Amniotic stem cell (primary cell): ENCODE results near the gene ENDOG.
"Not testable (repeated sequence)": the region's sequence is repeated elsewhere in the genome, so short reads cannot be mapped to it uniquely, and the experiment has no call there.

Experiments used
- DNase-seq: peaks from one replicate; lab custom pipeline; 2025; lab: John Stamatoyannopoulos, UW

Gene ENDOG

GRCh38 chr9:128818099-128818838 lies at the start of gene ENDOG:
Gene ENDOG (plus strand): TSS chr9:128818500. CDS start chr9:128818685, 185 bp downstream.
- DNase-seq: peak; percentile 90

GRCh38 chr9:128768606-128769005 lies 49.7 kb upstream of the ENDOG start:
- no peak for DNase-seq

GRCh38 chr9:128770286-128771030 lies 47.8 kb upstream of the ENDOG start:
- DNase-seq: no peak

- DNase-seq: no peak
Measured at GRCh38 chr9:128771094-128771721, 47.1 kb upstream of the ENDOG start.

- peak; percentile 87 for DNase-seq
Measured at GRCh38 chr9:128771745-128772519, 46.4 kb upstream of the ENDOG start, which contains the start of gene ZER1. Gene ZER1 (minus strand): TSS chr9:128771927. CDS start chr9:128755565, 16,362 bp downstream.

GRCh38 chr9:128773049-128773448 lies 45.3 kb upstream of the ENDOG start:
- DNase-seq: no peak

- no peak for DNase-seq
Measured at GRCh38 chr9:128774804-128775203, 43.5 kb upstream of the ENDOG start.

GRCh38 chr9:128780093-128780492 lies 38.2 kb upstream of the ENDOG start:
- not testable (repeated sequence) for DNase-seq

- no peak for DNase-seq
Measured at GRCh38 chr9:128781187-128782070, 36.9 kb upstream of the ENDOG start.

- no peak for DNase-seq
Measured at GRCh38 chr9:128782669-128783068, 35.6 kb upstream of the ENDOG start.

GRCh38 chr9:128785427-128785826 lies 32.9 kb upstream of the ENDOG start:
- DNase-seq: no peak

GRCh38 chr9:128786681-128787601 lies 31.4 kb upstream of the ENDOG start, which contains the start of gene TBC1D13:
Gene TBC1D13 (plus strand): TSS chr9:128787253. CDS start chr9:128787354, 101 bp downstream.
- DNase-seq: peak; percentile 48

GRCh38 chr9:128787659-128788058 lies 30.6 kb upstream of the ENDOG start:
- DNase-seq: no peak

- DNase-seq: no peak
Measured at GRCh38 chr9:128788445-128788844, 29.9 kb upstream of the ENDOG start.

GRCh38 chr9:128790536-128790935 lies 27.8 kb upstream of the ENDOG start:
- DNase-seq: no peak

- no peak for DNase-seq
Measured at GRCh38 chr9:128792134-128792533, 26.2 kb upstream of the ENDOG start.

GRCh38 chr9:128792978-128793686 lies 25.2 kb upstream of the ENDOG start:
- no peak for DNase-seq

- DNase-seq: not testable (repeated sequence)
Measured at GRCh38 chr9:128794961-128795360, 23.3 kb upstream of the ENDOG start.

GRCh38 chr9:128798896-128799295 lies 19.4 kb upstream of the ENDOG start:
- DNase-seq: no peak
